HEK293 (cell line): ENCODE data around the gene PAPSS1.

Source experiments
- CTCF ChIA-PET: fragments of 350-600 bp; formaldehyde crosslinking; extraction: SDS; loops from one replicate; lab custom pipeline; 2021; ENCODE audit warnings: antibody characterized with exemption; lab: Yijun Ruan, JAX
- POLR2A ChIA-PET: fragments of 300-600 bp; formaldehyde crosslinking; extraction: SDS; loops from one replicate; lab custom pipeline; 2020; ENCODE audit warnings: antibody characterized with exemption, inconsistent platforms; lab: Yijun Ruan, JAX
- H3K27ac ChIP-seq: fragments of 200-500 bp; sonication (Bioruptor generic); 2 replicates; pipeline ENCODE4 v1.5.1; 2014; ENCODE audit warnings: low read depth, low read length, control low read depth, inconsistent platforms; ENCODE audit errors: extremely low read depth
- H3K36me3 ChIP-seq, 2 experiments: fragments of 200-500 bp in 1 of 2; sonication (Bioruptor generic) in 1 of 2; 1 replicate in 1 of 2; 2 replicates in 1 of 2; pipeline ENCODE4 v1.5.1; 2014 to 2017; ENCODE audit warnings: inconsistent platforms in 2 of 2, low read length in 2 of 2; ENCODE audit not compliant: control insufficient read depth in 2 of 2, insufficient read depth in 1 of 2
- H3K4me1 ChIP-seq: fragments of 200-500 bp; sonication (Bioruptor generic); 2 replicates; pipeline ENCODE4 v1.5.1; 2014; ENCODE audit warnings: mild to moderate bottlenecking, low read length, inconsistent platforms; ENCODE audit not compliant: control insufficient read depth, insufficient read depth
- H3K4me3 ChIP-seq: 2 replicates; pipeline ENCODE4 v1.5.1; 2011; ENCODE audit warnings: low read depth, mild to moderate bottlenecking, control low read depth, low read length, moderate library complexity
- H3K9me3 ChIP-seq: fragments of 200-500 bp; sonication (Bioruptor generic); 2 replicates; pipeline ENCODE4 v1.5.1; 2014; ENCODE audit warnings: low read depth, low read length, inconsistent platforms; ENCODE audit not compliant: control insufficient read depth, insufficient read depth
- PRDM10 ChIP-seq: fragments of 450-650 bp; formaldehyde crosslinking; IDR thresholded peaks from 2 replicates; pipeline ENCODE4 v1.5.1; 2016; ENCODE audit warnings: missing biosample characterization, missing genetic modification characterization
- ZBTB11 ChIP-seq: fragments of 450-650 bp; formaldehyde crosslinking; conservative IDR thresholded peaks from 2 replicates; pipeline ENCODE4 v1.5.1; 2016; ENCODE audit warnings: low read depth, missing biosample characterization, missing genetic modification characterization
- ZBTB20 ChIP-seq: fragments of 450-650 bp; formaldehyde crosslinking; IDR thresholded peaks from 2 replicates; pipeline ENCODE4 v1.5.1; 2016; ENCODE audit warnings: missing biosample characterization, missing genetic modification characterization
- ZBTB26 ChIP-seq: fragments of 450-650 bp; formaldehyde crosslinking; optimal IDR thresholded peaks from 2 replicates; pipeline ENCODE3; 2016; ENCODE audit warnings: missing biosample characterization, mild to moderate bottlenecking, missing genetic modification characterization
- ZFP41 ChIP-seq: fragments of 450-650 bp; formaldehyde crosslinking; IDR thresholded peaks from 2 replicates; pipeline ENCODE4 v1.5.1; 2016; ENCODE audit warnings: missing biosample characterization, missing genetic modification characterization, borderline replicate concordance
- ZIC2 ChIP-seq: fragments of 450-650 bp; formaldehyde crosslinking; IDR thresholded peaks from 2 replicates; pipeline ENCODE4 v1.5.1; 2016; ENCODE audit warnings: missing biosample characterization, missing genetic modification characterization
- ZNF266 ChIP-seq: fragments of 450-650 bp; formaldehyde crosslinking; IDR thresholded peaks from 2 replicates; pipeline ENCODE4 v1.5.1; 2016; ENCODE audit warnings: missing biosample characterization, missing genetic modification characterization, low read depth
- ZNF362 ChIP-seq: fragments of 450-650 bp; formaldehyde crosslinking; IDR thresholded peaks from 2 replicates; pipeline ENCODE4 v1.5.1; 2016; ENCODE audit warnings: missing biosample characterization, missing genetic modification characterization
- ZNF416 ChIP-seq: fragments of 450-650 bp; formaldehyde crosslinking; IDR thresholded peaks from 2 replicates; pipeline ENCODE4 v1.5.1; 2016; ENCODE audit warnings: missing biosample characterization, missing genetic modification characterization
- ZNF501 ChIP-seq: fragments of 450-650 bp; formaldehyde crosslinking; IDR thresholded peaks from 2 replicates; pipeline ENCODE4 v1.5.1; 2016; ENCODE audit warnings: missing biosample characterization, missing genetic modification characterization
- ZNF585B ChIP-seq: fragments of 450-650 bp; formaldehyde crosslinking; IDR thresholded peaks from 2 replicates; pipeline ENCODE4 v1.5.1; 2016; ENCODE audit warnings: missing biosample characterization, missing genetic modification characterization
- ZNF610 ChIP-seq: fragments of 450-650 bp; formaldehyde crosslinking; IDR thresholded peaks from 2 replicates; pipeline ENCODE4 v1.5.1; 2016; ENCODE audit warnings: missing biosample characterization, missing genetic modification characterization, borderline replicate concordance
- ZNF830 ChIP-seq: fragments of 450-650 bp; IDR thresholded peaks from 2 replicates; pipeline ENCODE4 v1.5.0; 2018; ENCODE audit warnings: missing biosample characterization, missing genetic modification characterization, low read depth, mild to moderate bottlenecking, moderate library complexity
- TF ChIP-seq, protein P1 (sequence below): fragments of 450-650 bp; formaldehyde crosslinking; IDR thresholded peaks from 2 replicates; pipeline ENCODE4 v1.5.1; 2017; ENCODE audit warnings: missing biosample characterization, missing genetic modification characterization
- TF ChIP-seq, protein P2 (sequence below): fragments of 450-650 bp; formaldehyde crosslinking; IDR thresholded peaks from 2 replicates; pipeline ENCODE4 v1.5.1; 2016; ENCODE audit warnings: missing biosample characterization, missing genetic modification characterization, low read depth

Gene PAPSS1

DNA sequence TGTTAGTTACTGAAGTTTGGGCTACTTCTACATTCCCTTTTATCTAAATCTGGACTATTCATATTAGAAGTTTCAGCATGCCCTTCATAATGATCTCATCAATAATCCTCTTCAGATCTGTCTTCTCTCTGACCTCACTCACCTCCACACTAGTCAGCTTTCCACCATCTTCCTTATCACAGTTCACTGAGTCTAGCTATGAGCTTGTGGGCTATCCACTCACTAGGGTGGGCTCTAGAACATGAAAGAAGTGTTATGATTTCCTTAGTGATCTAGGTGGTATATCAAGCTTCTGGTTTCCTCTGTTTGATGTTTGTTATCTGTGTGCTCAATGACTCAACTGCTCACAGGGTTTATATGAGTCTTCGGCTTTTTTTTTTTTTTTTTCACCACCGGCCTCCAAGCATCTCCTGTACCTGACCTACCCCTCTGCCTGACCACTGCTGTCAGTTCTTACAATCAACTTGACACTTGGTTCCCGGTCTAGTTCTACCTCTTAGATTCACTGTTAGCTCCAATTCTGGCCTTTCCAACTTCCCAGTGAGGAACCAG, 103.1 kb downstream of the PAPSS1 start (continued):
- TF ChIP-seq ZBTB26 (tag by site-specific recombination) = no peak
- TF ChIP-seq ZBTB11 (tag by site-specific recombination) = no peak

DNA sequence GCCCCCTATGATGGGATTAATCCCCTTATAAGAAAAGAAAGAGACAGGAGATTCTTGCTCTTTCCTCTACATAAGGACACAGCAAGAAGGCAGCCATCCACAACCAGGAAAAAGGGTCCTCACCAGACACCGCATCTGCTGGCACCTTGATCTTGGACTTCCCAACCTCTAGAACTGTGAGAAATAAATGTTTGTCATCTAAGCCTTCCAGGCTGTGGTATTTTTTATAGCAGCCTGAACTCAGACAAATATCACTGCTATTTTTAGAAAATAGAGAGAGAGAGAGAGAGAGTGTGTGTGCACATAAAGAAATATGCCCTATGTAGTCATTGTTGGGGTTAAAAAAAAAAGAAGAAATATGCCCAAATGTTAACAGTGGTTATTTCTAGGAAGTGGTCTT, 104.2 kb downstream of the PAPSS1 start:
- Histone ChIP-seq H3K27ac (no peak overlapping the region), H3K36me3 (peaks cover 0 to 6% of the 10 kb centered on the region in 2 experiments; a peak in 1 of 3 replicates), H3K4me3 (no peak overlapping the region), H3K9me3 (no peaks in the 10 kb centered on the region), H3K4me1 (no peaks in the 10 kb centered on the region)
- CTCF ChIA-PET = no interaction called here
- POLR2A ChIA-PET = no interaction called here
- no peak for TF ChIP-seq PRDM10 (tag by site-specific recombination)

DNA sequence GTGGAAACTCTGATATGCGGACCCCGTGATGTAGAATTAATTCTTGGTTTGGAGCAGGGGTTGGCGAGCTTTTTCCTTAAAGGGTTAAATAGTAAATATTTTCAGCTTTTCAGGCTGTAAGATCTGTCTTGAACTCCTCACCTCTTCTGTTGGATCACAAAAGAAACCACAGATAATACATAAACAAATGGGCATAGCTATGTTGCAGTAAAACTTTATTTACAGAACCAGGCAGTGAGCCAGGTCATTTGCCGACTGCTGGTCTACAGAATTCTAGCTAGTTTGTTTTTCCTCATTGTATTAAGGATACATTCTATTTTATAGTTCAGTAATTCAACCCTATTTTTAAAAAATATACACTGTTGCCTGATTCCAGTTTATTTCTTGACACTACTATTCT, 116.6 kb downstream of the PAPSS1 start:
- no peak overlapping the region for H3K4me3 ChIP-seq
- CTCF ChIA-PET = interaction anchor here (0.6 kb wide), 1 partner anchor 30 kb away, joined by 3 read pairs; no protein-coding TSS in a partner anchor
- TF ChIP-seq, protein P1, sequence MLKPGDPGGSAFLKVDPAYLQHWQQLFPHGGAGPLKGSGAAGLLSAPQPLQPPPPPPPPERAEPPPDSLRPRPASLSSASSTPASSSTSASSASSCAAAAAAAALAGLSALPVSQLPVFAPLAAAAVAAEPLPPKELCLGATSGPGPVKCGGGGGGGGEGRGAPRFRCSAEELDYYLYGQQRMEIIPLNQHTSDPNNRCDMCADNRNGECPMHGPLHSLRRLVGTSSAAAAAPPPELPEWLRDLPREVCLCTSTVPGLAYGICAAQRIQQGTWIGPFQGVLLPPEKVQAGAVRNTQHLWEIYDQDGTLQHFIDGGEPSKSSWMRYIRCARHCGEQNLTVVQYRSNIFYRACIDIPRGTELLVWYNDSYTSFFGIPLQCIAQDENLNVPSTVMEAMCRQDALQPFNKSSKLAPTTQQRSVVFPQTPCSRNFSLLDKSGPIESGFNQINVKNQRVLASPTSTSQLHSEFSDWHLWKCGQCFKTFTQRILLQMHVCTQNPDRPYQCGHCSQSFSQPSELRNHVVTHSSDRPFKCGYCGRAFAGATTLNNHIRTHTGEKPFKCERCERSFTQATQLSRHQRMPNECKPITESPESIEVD (tag by site-specific recombination) = peak; percentile 14; the same call in 1 of the 2 replicates
- no peak for TF ChIP-seq ZNF610 (tag by site-specific recombination)

GRCh38 chr4:107600983-107601382, 119.1 kb downstream of the PAPSS1 start:
- H3K4me3 ChIP-seq = no peak overlapping the region
- no peaks in the 10 kb centered on the region for H3K9me3 ChIP-seq
- CTCF ChIA-PET = interaction anchor here (0.6 kb wide), 1 partner anchor 1108 kb away, joined by 4 read pairs; no protein-coding TSS in a partner anchor
- POLR2A ChIA-PET = no interaction called here
- no peak overlapping the region for H3K27ac ChIP-seq
- H3K4me1 ChIP-seq = 0 out of 2 replicates have a peak, but pooled peaks cover 2% of the 10 kb centered on the region
- no peaks in the 10 kb centered on the region for H3K36me3 ChIP-seq
- TF ChIP-seq, protein P2, sequence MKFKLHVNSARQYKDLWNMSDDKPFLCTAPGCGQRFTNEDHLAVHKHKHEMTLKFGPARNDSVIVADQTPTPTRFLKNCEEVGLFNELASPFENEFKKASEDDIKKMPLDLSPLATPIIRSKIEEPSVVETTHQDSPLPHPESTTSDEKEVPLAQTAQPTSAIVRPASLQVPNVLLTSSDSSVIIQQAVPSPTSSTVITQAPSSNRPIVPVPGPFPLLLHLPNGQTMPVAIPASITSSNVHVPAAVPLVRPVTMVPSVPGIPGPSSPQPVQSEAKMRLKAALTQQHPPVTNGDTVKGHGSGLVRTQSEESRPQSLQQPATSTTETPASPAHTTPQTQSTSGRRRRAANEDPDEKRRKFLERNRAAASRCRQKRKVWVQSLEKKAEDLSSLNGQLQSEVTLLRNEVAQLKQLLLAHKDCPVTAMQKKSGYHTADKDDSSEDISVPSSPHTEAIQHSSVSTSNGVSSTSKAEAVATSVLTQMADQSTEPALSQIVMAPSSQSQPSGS = no peak
- no peak for TF ChIP-seq ZBTB20 (tag by site-specific recombination)
- TF ChIP-seq ZNF830 (tag by site-specific recombination) = no peak
- no peak for TF ChIP-seq ZNF585B
- TF ChIP-seq ZNF266 (tag by site-specific recombination) = no peak
- TF ChIP-seq ZNF416 (tag by site-specific recombination) = no peak
- no peak for TF ChIP-seq ZIC2
- TF ChIP-seq ZNF362 = no peak
- no peak for TF ChIP-seq ZNF501
- no peak for TF ChIP-seq ZFP41

More for the DNA sequence above, 116.6 kb downstream of the PAPSS1 start:
- H3K9me3 ChIP-seq = no peaks in the 10 kb centered on the region
- no peaks in the 10 kb centered on the region for H3K36me3 ChIP-seq
- POLR2A ChIA-PET = no interaction called here
- no peak overlapping the region for H3K27ac ChIP-seq
- H3K4me1 ChIP-seq = 0 out of 2 replicates have a peak, but pooled peaks cover 2% of the 10 kb centered on the region
